ENCODE data around the gene SH3RF3.

DNA sequence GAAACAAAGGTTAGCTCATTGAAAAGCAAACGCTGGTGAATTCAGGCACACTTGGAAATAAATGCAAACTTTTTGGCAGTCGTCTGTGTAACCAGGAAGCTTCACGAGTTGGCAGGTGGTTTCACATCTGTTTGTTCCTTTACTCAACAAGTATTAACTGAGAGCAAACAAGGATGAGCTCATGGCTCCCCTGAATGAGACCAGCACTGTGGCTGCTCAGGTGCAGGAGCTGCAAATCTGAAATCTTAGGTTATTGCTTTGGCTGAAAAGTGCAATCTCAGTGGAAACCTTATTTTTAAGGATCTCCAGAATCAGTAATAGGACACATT is 46.3 kb downstream of the SH3RF3 start:
- no peak for TF ChIP-seq EP300 (IDR thresholded peaks at IDR 0.05; ENCODE audit: borderline replicate concordance in 1 of 2, low read depth in 1 of 2, low read length in 1 of 2)
- TF ChIP-seq, protein P1, sequence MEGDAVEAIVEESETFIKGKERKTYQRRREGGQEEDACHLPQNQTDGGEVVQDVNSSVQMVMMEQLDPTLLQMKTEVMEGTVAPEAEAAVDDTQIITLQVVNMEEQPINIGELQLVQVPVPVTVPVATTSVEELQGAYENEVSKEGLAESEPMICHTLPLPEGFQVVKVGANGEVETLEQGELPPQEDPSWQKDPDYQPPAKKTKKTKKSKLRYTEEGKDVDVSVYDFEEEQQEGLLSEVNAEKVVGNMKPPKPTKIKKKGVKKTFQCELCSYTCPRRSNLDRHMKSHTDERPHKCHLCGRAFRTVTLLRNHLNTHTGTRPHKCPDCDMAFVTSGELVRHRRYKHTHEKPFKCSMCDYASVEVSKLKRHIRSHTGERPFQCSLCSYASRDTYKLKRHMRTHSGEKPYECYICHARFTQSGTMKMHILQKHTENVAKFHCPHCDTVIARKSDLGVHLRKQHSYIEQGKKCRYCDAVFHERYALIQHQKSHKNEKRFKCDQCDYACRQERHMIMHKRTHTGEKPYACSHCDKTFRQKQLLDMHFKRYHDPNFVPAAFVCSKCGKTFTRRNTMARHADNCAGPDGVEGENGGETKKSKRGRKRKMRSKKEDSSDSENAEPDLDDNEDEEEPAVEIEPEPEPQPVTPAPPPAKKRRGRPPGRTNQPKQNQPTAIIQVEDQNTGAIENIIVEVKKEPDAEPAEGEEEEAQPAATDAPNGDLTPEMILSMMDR (IDR thresholded peaks at IDR 0.05) = no peak
- TF ChIP-seq EZH2phosphoT487 (IDR thresholded peaks at IDR 0.05; ENCODE audit: borderline replicate concordance, low read depth) = no peak
- TF ChIP-seq, protein P2, sequence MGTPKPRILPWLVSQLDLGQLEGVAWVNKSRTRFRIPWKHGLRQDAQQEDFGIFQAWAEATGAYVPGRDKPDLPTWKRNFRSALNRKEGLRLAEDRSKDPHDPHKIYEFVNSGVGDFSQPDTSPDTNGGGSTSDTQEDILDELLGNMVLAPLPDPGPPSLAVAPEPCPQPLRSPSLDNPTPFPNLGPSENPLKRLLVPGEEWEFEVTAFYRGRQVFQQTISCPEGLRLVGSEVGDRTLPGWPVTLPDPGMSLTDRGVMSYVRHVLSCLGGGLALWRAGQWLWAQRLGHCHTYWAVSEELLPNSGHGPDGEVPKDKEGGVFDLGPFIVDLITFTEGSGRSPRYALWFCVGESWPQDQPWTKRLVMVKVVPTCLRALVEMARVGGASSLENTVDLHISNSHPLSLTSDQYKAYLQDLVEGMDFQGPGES (IDR thresholded peaks at IDR 0.05; ENCODE audit: low read depth, low read length) = no peak
- no peak for TF ChIP-seq POLR2AphosphoS5 (IDR thresholded peaks at IDR 0.05; ENCODE audit: low read depth, low read length)
- TF ChIP-seq, protein P3, sequence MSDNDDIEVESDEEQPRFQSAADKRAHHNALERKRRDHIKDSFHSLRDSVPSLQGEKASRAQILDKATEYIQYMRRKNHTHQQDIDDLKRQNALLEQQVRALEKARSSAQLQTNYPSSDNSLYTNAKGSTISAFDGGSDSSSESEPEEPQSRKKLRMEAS (IDR thresholded peaks at IDR 0.05; ENCODE audit: low read depth) = no peak
- TF ChIP-seq TEAD4 (IDR thresholded peaks at IDR 0.05; ENCODE audit: borderline replicate concordance, insufficient read depth) = no peak
- no peak for TF ChIP-seq GABPA (IDR thresholded peaks at IDR 0.05; ENCODE audit: low read depth)
- no peak for TF ChIP-seq SMC3 (IDR thresholded peaks at IDR 0.05; ENCODE audit: low read depth, low read length)
- no peak for TF ChIP-seq MXI1 (IDR thresholded peaks at IDR 0.05; ENCODE audit: low read depth, low read length)
- no peak for TF ChIP-seq FOSL2 (IDR thresholded peaks at IDR 0.05; ENCODE audit: borderline replicate concordance, low read depth)
- TF ChIP-seq SIN3A (IDR thresholded peaks at IDR 0.05; ENCODE audit: borderline replicate concordance, low read depth, low read length) = no peak
- TF ChIP-seq RXRA (IDR thresholded peaks at IDR 0.05; ENCODE audit: borderline replicate concordance, low read depth) = no peak

Data from SK-N-SH (cell line).